GM12892 (cell line): ENCODE measurements around the gene C12orf56.

Experiments used
- POLR2A ChIP-seq: IDR thresholded peaks from 2 replicates; pipeline ENCODE4 v1.6.1; 2011; ENCODE audit warnings: low read depth, low read length, control low read depth
- POLR2AphosphoS5 ChIP-seq: IDR thresholded peaks from 2 replicates; pipeline ENCODE4 v1.6.1; 2011; ENCODE audit warnings: low read depth, low read length, control low read depth
- TAF1 ChIP-seq: IDR thresholded peaks from 2 replicates; pipeline ENCODE4 v1.6.1; 2011; ENCODE audit warnings: low read depth, mild to moderate bottlenecking, control low read depth, low read length, borderline replicate concordance

DNA sequence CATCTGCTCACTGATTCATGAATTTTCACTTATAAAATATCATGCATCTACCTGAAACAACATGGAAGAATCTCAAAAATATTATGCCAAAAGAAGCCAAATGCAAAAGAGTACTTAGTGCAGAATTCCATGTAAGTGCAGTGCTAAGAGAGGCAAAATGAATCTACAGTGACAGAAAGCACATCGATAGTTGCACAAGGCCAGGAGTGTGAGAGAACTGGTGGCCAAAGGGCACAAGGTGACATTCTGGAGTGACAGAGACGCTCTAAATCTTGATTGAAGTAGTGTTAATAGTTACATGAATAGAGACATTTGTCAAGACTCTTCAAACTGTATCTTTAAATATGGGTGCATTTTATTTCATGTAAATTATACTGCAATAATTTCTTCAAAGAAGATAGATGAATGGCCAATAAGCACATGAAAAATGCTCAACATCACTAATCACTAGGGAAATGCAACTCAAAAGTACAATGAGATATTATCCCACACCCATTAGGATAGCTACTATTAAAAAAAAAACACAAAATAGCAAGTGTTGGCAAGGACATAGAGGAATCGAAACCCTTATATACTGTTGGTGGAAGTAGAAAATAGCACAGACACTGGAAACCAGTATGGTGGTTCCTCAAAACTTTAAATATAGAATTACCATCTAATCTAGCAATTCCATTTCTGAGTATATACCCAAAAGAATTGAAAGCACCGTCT is 96.7 kb downstream of the C12orf56 start:
- TF ChIP-seq POLR2AphosphoS5 (no peak), POLR2A (no peak), TAF1 (no peak)
